B cell (primary cell): ENCODE measurements around the gene SERPINE1. TPM values are rescaled to one million over a fixed set of nuclear protein-coding genes. Genes with fewer than 3 reads are reported as not detected.

ENCODE experiments used
- ATAC-seq: fragments of 200-7000 bp; cut with Tn5 transposase; one replicate; pipeline ENCODE4 v1.10.0; 2021; ENCODE audit warnings: low read depth, mild to moderate bottlenecking, moderate number of reproducible peaks, moderate library complexity
- CTCF ChIA-PET: fragments of 350-600 bp; sonication (Branson Sonifier 250); formaldehyde crosslinking; loops from one replicate; lab custom pipeline; 2021; ENCODE audit warnings: antibody characterized with exemption, inconsistent platforms; lab: Charles Lee
- POLR2A ChIA-PET: fragments of 350-600 bp; sonication (Branson Sonifier 250); formaldehyde crosslinking; loops from one replicate; lab custom pipeline; 2021; ENCODE audit warnings: antibody characterized with exemption; lab: Charles Lee
- DNase-seq: peaks from one replicate; pipeline ENCODE4 v3.0.0; 2013
- H2AFZ ChIP-seq: 2 replicates; pipeline ENCODE4 v1.6.1; 2012; ENCODE audit warnings: mild to moderate bottlenecking, low read depth, low read length; ENCODE audit not compliant: insufficient read depth, poor library complexity, severe bottlenecking
- H3K27ac ChIP-seq, 2 donors: 1 replicate in 1 of 2; 2 replicates in 1 of 2; pipeline ENCODE4 v1.5.1; 2012 to 2013; ENCODE audit warnings: low read length in 2 of 2, mild to moderate bottlenecking in 2 of 2, moderate library complexity in 1 of 2
- H3K27me3 ChIP-seq, 4 experiments: fragments of 200-600 bp in 1 of 4; sonication (generic) in 1 of 4; replicated peaks in 1 of 4; 1 replicate in 2 of 4; 2 replicates in 2 of 4; pipeline versions ENCODE4 v1.6.1 to v1.7.0; 2013 to 2016; ENCODE audit warnings: low read length in 3 of 4, mild to moderate bottlenecking in 2 of 4, mixed read lengths in 1 of 4, moderate library complexity in 1 of 4; ENCODE audit not compliant: insufficient read depth in 4 of 4, control insufficient read depth in 3 of 4; ENCODE audit errors: control extremely low read depth in 1 of 4
- H3K36me3 ChIP-seq, 2 experiments: replicated peaks in 1 of 2; 1 replicate in 1 of 2; 2 replicates in 1 of 2; pipeline versions ENCODE4 v1.6.1 to v1.7.1; 2013; ENCODE audit warnings: low read length in 1 of 2; ENCODE audit not compliant: insufficient read depth in 2 of 2, control insufficient read depth in 1 of 2; ENCODE audit errors: control extremely low read depth in 1 of 2, extremely low read depth in 1 of 2
- H3K4me1 ChIP-seq, 2 donors: fragments of 200-600 bp in 1 of 2; sonication (generic) in 1 of 2; 1 replicate in 1 of 2; 2 replicates in 1 of 2; pipeline versions ENCODE4 v1.5.1 to v1.6.1; 2013 to 2017; ENCODE audit warnings: low read length in 2 of 2; ENCODE audit not compliant: control insufficient read depth in 2 of 2, insufficient read depth in 2 of 2
- H3K4me2 ChIP-seq: replicated peaks from 2 replicates; pipeline ENCODE3; 2012; ENCODE audit warnings: mild to moderate bottlenecking, low read depth, low read length; ENCODE audit not compliant: poor library complexity, severe bottlenecking
- H3K4me3 ChIP-seq, 5 experiments: fragments of 200-600 bp in 1 of 5; sonication (generic) in 1 of 5; 1 replicate in 3 of 5; 2 replicates in 2 of 5; pipeline versions ENCODE4 v1.5.1 to v1.7.0; 2011 to 2016; ENCODE audit warnings: low read length in 4 of 5, mild to moderate bottlenecking in 4 of 5, low read depth in 2 of 5, control low read depth in 1 of 5, moderate library complexity in 1 of 5; ENCODE audit not compliant: insufficient read depth in 1 of 5; ENCODE audit errors: control extremely low read depth in 1 of 5, extremely low read depth in 1 of 5
- H3K79me2 ChIP-seq: fragments of 200-600 bp; sonication (generic); one replicate; pipeline ENCODE4 v1.6.0; 2016; ENCODE audit warnings: low read length; ENCODE audit not compliant: control insufficient read depth, insufficient read depth
- H3K9ac ChIP-seq: fragments of 200-600 bp; sonication (generic); 2 replicates; pipeline ENCODE4 v1.6.1; 2017; ENCODE audit warnings: mild to moderate bottlenecking, low read length, moderate library complexity
- H3K9me3 ChIP-seq, 3 donors: one replicate each; pipeline versions ENCODE4 v1.6.1 to v1.7.1; 2013; ENCODE audit warnings: low read length in 2 of 3; ENCODE audit not compliant: control insufficient read depth in 2 of 3, insufficient read depth in 1 of 3; ENCODE audit errors: control extremely low read depth in 1 of 3
- H4K20me1 ChIP-seq: 2 replicates; pipeline ENCODE4 v1.6.0; 2012; ENCODE audit warnings: mild to moderate bottlenecking, low read length; ENCODE audit not compliant: insufficient read depth, control insufficient read depth, poor library complexity, severe bottlenecking
- H3K27ac Mint-ChIP-seq: one replicate; pipeline ENCODE4 v1.8.0; 2021; ENCODE audit warnings: mixed read lengths
- H3K27me3 Mint-ChIP-seq: one replicate; pipeline ENCODE4 v1.8.0; 2021; ENCODE audit warnings: mixed read lengths
- H3K4me1 Mint-ChIP-seq: one replicate; pipeline ENCODE4 v1.8.0; 2021; ENCODE audit warnings: mixed read lengths
- H3K4me3 Mint-ChIP-seq: one replicate; pipeline ENCODE4 v1.8.0; 2021; ENCODE audit warnings: mixed read lengths
- H3K9me3 Mint-ChIP-seq: one replicate; pipeline ENCODE4 v1.8.0; 2022; ENCODE audit warnings: mixed read lengths; ENCODE audit not compliant: insufficient read depth
- EZH2 ChIP-seq: IDR thresholded peaks from 2 replicates; pipeline ENCODE4 v1.6.1; 2012; ENCODE audit warnings: borderline replicate concordance, low read depth, mild to moderate bottlenecking, moderate library complexity, low read length; ENCODE audit not compliant: insufficient read depth, poor library complexity, severe bottlenecking
- WGBS: methylation state at CpG from one replicate; pipeline ENCODE4 v1.1.5; 2013; ENCODE audit warnings: missing lambda C conversion rate; ENCODE audit not compliant: insufficient coverage; 5-methylcytosine and 5-hydroxymethylcytosine counted together
- intact Hi-C: fragments of 100-400 bp; cut with micrococcal nuclease; formaldehyde crosslinking; loops from one replicate; pipeline ENCODE4 v1.10.0; 2022
- polyA plus RNA-seq: library from polyadenylated mRNA; depleted of rRNA; stranded (reverse); fragments of >200 nt; gene quantifications from 2 replicates; pipeline ENCODE4 v1.2.3, GENCODE V29; 2012
- total RNA-seq, 2 donors: library from RNA; stranded (reverse); fragments of 120-200 nt in 1 of 2; gene quantifications; 1 replicate in 1 of 2; 2 replicates in 1 of 2; pipeline versions ENCODE4 v1.2.3 to v1.2.4, GENCODE V29; 2013 to 2022
- TF ChIP-seq, protein P1 (sequence below): fragments of 200-600 bp; IDR thresholded peaks from one replicate; pipeline ENCODE4 v1.8.0; 2022; ENCODE audit warnings: antibody characterized with exemption, mild to moderate bottlenecking

Gene SERPINE1
- total and polyA plus RNA-seq, 2 donors (not counting 1 experiment from before 2014, with no cell fraction given), result 0.07 to 0.09 TPM

DNA sequence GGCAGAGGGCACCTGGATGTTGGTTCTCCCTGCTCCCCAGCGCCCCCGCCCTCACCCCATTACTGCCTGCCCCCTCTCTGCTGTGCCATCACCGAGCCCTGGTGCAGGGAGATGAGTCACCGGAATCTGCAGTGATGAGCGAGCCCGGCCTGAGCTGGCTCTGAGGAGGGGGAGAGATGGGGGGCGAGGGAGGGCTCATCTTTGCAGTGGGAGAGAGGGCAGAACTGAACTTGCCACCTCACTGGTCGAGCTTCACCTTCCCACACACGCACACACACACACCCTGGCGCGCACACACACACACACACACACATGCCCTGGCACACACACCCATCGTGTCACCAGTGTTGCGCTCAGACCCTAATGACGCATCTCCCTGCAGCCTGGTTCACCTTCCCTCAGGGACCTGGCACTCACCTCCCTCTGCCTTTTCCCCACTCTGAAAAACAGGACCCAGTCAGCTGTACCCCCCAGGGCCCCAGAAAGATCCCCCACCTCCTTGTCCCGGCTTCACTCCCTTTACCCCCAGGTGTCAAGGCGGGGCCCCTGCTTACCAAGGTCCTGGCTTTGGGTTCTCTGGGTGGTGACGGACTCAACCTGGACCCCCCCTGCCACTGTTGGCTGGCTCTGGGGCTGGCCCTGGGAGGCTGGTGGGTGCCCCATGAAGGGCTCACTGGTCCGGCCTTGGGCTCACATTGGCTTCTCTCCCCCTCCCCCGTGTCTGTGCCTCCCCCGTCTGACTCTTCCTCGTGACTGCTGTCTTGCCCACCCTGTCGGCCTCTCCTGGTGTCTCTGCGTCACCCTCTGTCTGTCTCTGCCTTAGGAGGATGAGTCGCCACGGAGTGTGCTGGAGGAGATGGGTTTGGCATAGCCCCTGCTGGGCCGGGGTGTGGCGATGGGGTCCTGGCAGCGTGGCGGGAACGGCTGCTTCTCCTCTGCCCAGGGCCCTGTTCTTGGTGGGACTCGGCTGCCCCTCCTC lies 33.1 kb downstream of the SERPINE1 start:
- no peak overlapping the region for H3K4me3 Mint-ChIP-seq
- CTCF ChIA-PET, result interaction anchor here (0.6 to 0.7 kb wide), 2 partner anchors 16 to 1997 kb away, joined by 3 to 4 read pairs; no protein-coding TSS in a partner anchor
- H3K79me2 ChIP-seq, result no peaks in the 10 kb centered on the region
- H3K27me3 Mint-ChIP-seq, result peaks cover 7% of the 10 kb centered on the region
- TF ChIP-seq EZH2, result no peak
- TF ChIP-seq, protein P1, sequence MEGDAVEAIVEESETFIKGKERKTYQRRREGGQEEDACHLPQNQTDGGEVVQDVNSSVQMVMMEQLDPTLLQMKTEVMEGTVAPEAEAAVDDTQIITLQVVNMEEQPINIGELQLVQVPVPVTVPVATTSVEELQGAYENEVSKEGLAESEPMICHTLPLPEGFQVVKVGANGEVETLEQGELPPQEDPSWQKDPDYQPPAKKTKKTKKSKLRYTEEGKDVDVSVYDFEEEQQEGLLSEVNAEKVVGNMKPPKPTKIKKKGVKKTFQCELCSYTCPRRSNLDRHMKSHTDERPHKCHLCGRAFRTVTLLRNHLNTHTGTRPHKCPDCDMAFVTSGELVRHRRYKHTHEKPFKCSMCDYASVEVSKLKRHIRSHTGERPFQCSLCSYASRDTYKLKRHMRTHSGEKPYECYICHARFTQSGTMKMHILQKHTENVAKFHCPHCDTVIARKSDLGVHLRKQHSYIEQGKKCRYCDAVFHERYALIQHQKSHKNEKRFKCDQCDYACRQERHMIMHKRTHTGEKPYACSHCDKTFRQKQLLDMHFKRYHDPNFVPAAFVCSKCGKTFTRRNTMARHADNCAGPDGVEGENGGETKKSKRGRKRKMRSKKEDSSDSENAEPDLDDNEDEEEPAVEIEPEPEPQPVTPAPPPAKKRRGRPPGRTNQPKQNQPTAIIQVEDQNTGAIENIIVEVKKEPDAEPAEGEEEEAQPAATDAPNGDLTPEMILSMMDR, result no peak
- H3K4me1 Mint-ChIP-seq, result peaks cover 20% of the 10 kb centered on the region
- H3K4me1 ChIP-seq, result peaks cover 29 to 31% of the 10 kb centered on the region in 2 donors
- 83% methylated on average over 20 of the region's 31 CpGs for WGBS
- no peak for ATAC-seq
- no peak overlapping the region for H3K4me3 ChIP-seq
- H3K4me2 ChIP-seq, result no peak overlapping the region
- no peak overlapping the region for H3K27ac Mint-ChIP-seq
- no peak overlapping the region for H3K9ac ChIP-seq
- peaks cover 9% of the 10 kb centered on the region for H4K20me1 ChIP-seq
- no peaks in the 10 kb centered on the region for H3K9me3 Mint-ChIP-seq
- H3K27ac ChIP-seq, result no peak overlapping the region
- H3K9me3 ChIP-seq, result peaks cover 0 to 12% (median 0%) of the 10 kb centered on the region in 3 donors
- H3K27me3 ChIP-seq, result peaks cover 0 to 27% (median 14%) of the 10 kb centered on the region in 4 experiments
- intact Hi-C loops, result no loop called here
- no peak overlapping the region for H2AFZ ChIP-seq
- DNase-seq, result no peak
- POLR2A ChIA-PET, result no interaction called here
- peaks cover 0 to 3% of the 10 kb centered on the region in 2 experiments for H3K36me3 ChIP-seq

DNA sequence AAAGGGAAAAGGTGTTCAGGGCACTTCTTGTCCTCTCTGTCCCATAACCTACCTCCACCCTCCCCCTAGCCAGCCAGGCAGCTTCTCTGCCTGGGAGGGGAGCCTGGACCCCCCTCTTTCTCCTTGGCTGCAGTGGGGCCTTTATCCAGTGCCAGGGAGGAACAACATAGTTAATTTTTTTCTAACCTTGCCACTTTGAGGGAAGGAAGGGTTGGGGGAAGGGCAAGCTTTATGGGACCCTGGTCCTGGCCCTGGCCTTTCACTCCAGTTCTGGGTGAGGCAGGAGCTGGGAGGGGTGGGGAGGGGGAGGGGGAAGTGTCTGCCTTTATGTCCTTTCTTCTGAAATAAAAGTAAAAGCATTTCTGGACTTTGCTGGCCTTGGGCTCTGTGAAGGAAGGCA lies 34.0 kb downstream of the SERPINE1 start:
- Histone ChIP-seq H3K79me2 (no peaks in the 10 kb centered on the region), H3K4me3 (no peak overlapping the region), H3K9me3 (peaks cover 0 to 21% (median 3%) of the 10 kb centered on the region in 3 donors), H3K27ac (no peak overlapping the region), H4K20me1 (peaks cover 16% of the 10 kb centered on the region), H3K4me1 (peaks cover 30 to 33% of the 10 kb centered on the region in 2 donors), H3K4me2 (no peak overlapping the region), H3K9ac (no peak overlapping the region), H3K36me3 (peaks cover 0 to 3% of the 10 kb centered on the region in 2 experiments), H3K27me3 (peaks cover 0 to 37% (median 19%) of the 10 kb centered on the region in 4 experiments), H2AFZ (no peak overlapping the region)
- H3K27ac Mint-ChIP-seq, result no peak overlapping the region
- DNase-seq (no peak), ATAC-seq (no peak)
- no peaks in the 10 kb centered on the region for H3K9me3 Mint-ChIP-seq
- TF ChIP-seq EZH2, result no peak
- TF ChIP-seq, protein P1, result no peak
- ChIA-PET POLR2A (no interaction called here), CTCF (interaction anchor here (0.7 to 2.3 kb wide), 2 partner anchors 17 to 1996 kb away, joined by 3 to 14 read pairs; no protein-coding TSS in a partner anchor)
- intact Hi-C loops, result no loop called here
- peaks cover 22% of the 10 kb centered on the region for H3K4me1 Mint-ChIP-seq
- H3K27me3 Mint-ChIP-seq, result peaks cover 16% of the 10 kb centered on the region
- peak overlapping the region; percentile 34 for H3K4me3 Mint-ChIP-seq
